ENCODE measurements around the gene AP2M1. TPM values are rescaled to one million over a fixed set of nuclear protein-coding genes. Genes with fewer than 3 reads are reported as not detected.

Gene AP2M1
- polyA plus RNA-seq (2012; rRNA removed) = 645 and 759 TPM in 2 replicates
- polyA plus RNA-seq (2012; cell fraction: cytosol; rRNA removed) = 537 and 665 TPM in 2 replicates
- 480 and 683 TPM in 2 replicates for polyA plus RNA-seq (2012; cell fraction: nucleus; rRNA removed)

- under 1% methylated on average over 27 of the region's 73 CpGs for WGBS (ENCODE audit: low lambda C conversion rate)
- ChIA-PET POLR2A (interaction anchor here (1.7 to 1.8 kb wide), 2 partner anchors 11 to 19 kb away, joined by 4 to 6 read pairs; partner anchors contain the start of gene ABCF3), CTCF (interaction anchor here (1.2 to 7.0 kb wide), 8 partner anchors 10 to 109 kb away, joined by 3 to 30 read pairs (median 5); partner anchors contain the start of genes ABCF3 and EEF1AKMT4)
- peaks cover 38% of the 10 kb centered on the region for H3F3A ChIP-seq (replicated peaks; ENCODE audit: insufficient read depth)
- no peaks in the 10 kb centered on the region for H3K9me3 ChIP-seq
- H3K4me1 ChIP-seq (ENCODE audit: control insufficient read depth in 1 of 2, insufficient read depth in 2 of 2, low read depth in 1 of 2, low read length in 1 of 2) = peaks cover 25 to 29% of the 10 kb centered on the region in 2 experiments
- no peaks in the 10 kb centered on the region for H3K9me2 ChIP-seq
- peaks cover 35 to 58% of the 10 kb centered on the region in 2 experiments for H3K36me3 ChIP-seq (replicated peaks in 1 of 2; ENCODE audit: control insufficient read depth in 1 of 2, insufficient read depth in 2 of 2, low read length in 1 of 2)
- H2AFZ ChIP-seq (ENCODE audit: low read depth) = 0 out of 2 replicates have a peak within 1 kb of the TSS, but pooled peaks have one; percentile 44
- peak within 1 kb of the TSS; percentile 86 to 87 for H3K27ac ChIP-seq (ENCODE audit: low read depth in 2 of 2, low read length in 1 of 2)
- peak within 1 kb of the TSS; percentile 77 for H3K9ac ChIP-seq
- peaks cover 27% of the 10 kb centered on the region for H4K20me1 ChIP-seq (ENCODE audit: insufficient read depth)
- H3K4me2 ChIP-seq = peak within 1 kb of the TSS; percentile 89
- peak; percentile 95 for DNase-seq
- peak within 1 kb of the TSS; percentile 93 to 96 for H3K4me3 ChIP-seq (ENCODE audit: low read depth in 2 of 2, low read length in 1 of 2)
- H3K79me2 ChIP-seq (ENCODE audit: insufficient read depth) = peaks cover 47% of the 10 kb centered on the region
- H3K27me3 ChIP-seq (ENCODE audit: insufficient read depth) = no peaks in the 10 kb centered on the region
- TF ChIP-seq RXRA (IDR thresholded peaks at IDR 0.05; ENCODE audit: borderline replicate concordance, low read depth) (no peak), REST (IDR thresholded peaks at IDR 0.05; ENCODE audit: low read depth, low read length) (0 out of 2 replicates have a peak, but pooled peaks have one; percentile 4), CHD2 (IDR thresholded peaks at IDR 0.05; ENCODE audit: low read length, partially characterized antibody) (peak; percentile 95), SIN3A (IDR thresholded peaks at IDR 0.05; ENCODE audit: borderline replicate concordance, low read depth, low read length) (no peak; the same call in 1 of the 2 replicates), GABPA (IDR thresholded peaks at IDR 0.05; ENCODE audit: low read depth) (peak; percentile 62), USF1 (IDR thresholded peaks at IDR 0.05; ENCODE audit: borderline replicate concordance, low read depth) (no peak), ELF1 (IDR thresholded peaks at IDR 0.05) (peak; percentile 78; the same call in 1 of the 2 replicates), RCOR1 (IDR thresholded peaks at IDR 0.05; ENCODE audit: low read length) (no peak), MEF2A (IDR thresholded peaks at IDR 0.05; ENCODE audit: borderline replicate concordance, low read depth) (no peak), MAX (IDR thresholded peaks at IDR 0.05; ENCODE audit: low read depth) (no peak), NFIC (IDR thresholded peaks at IDR 0.05; ENCODE audit: borderline replicate concordance) (no peak), FOXJ3 (CRISPR knock-in tag; IDR thresholded peaks at IDR 0.05) (no peak), NRF1 (IDR thresholded peaks at IDR 0.05; ENCODE audit: low read depth, low read length) (peak; percentile 93), PBX3 (IDR thresholded peaks at IDR 0.05) (peak; percentile 23; the same call in 1 of the 2 replicates), EZH2phosphoT487 (IDR thresholded peaks at IDR 0.05; ENCODE audit: borderline replicate concordance, low read depth) (no peak), RAD21 (IDR thresholded peaks at IDR 0.05; ENCODE audit: low read length) (peak; percentile 7), MXI1 (IDR thresholded peaks at IDR 0.05; ENCODE audit: low read depth, low read length) (peak; percentile 49; the same call in 1 of the 2 replicates), JUND (IDR thresholded peaks at IDR 0.05) (no peak), YY1 (IDR thresholded peaks at IDR 0.05; ENCODE audit: low read depth) (peak; percentile 80), POLR2AphosphoS5 (IDR thresholded peaks at IDR 0.05; ENCODE audit: low read depth, low read length) (peak; percentile 79; the same call in 1 of the 2 replicates), TAF1 (IDR thresholded peaks at IDR 0.05; ENCODE audit: borderline replicate concordance, low read depth, low read length) (peak; percentile 59), TCF12 (IDR thresholded peaks at IDR 0.05) (no peak), GATA2 (CRISPR knock-in tag; IDR thresholded peaks at IDR 0.05) (no peak), CTCF (IDR thresholded peaks at IDR 0.05) (peak; percentile 25; the same call in 1 of the 2 replicates), FOXM1 (IDR thresholded peaks at IDR 0.05; ENCODE audit: low read depth) (no peak), TEAD4 (IDR thresholded peaks at IDR 0.05; ENCODE audit: borderline replicate concordance, insufficient read depth) (no peak)
Observed at GRCh38 chr3:184174646-184175492, at the start of gene AP2M1. Gene AP2M1, plus strand, starts transcription at chr3:184174855. Its CDS starts 2,139 bp downstream, at chr3:184176994.

Data from SK-N-SH (cell line).